GM03348 (cell line): ENCODE measurements around the gene PHYKPL.
"Not testable (repeated sequence)": the region's sequence is repeated elsewhere in the genome, so short reads cannot be mapped to it uniquely, and the experiment has no call there.

Source experiments
- DNase-seq: peaks from one replicate; pipeline ENCODE4 v3.0.0; 2012; ENCODE audit warnings: low spot score

Gene PHYKPL

GRCh38 chr5:178207183-178207916, 25.3 kb downstream of the PHYKPL start:
- no peak for DNase-seq

- no peak for DNase-seq
These were observed 26.2 kb downstream of the PHYKPL start for GRCh38 chr5:178206166-178207101.

- DNase-seq = no peak
These were observed 26.9 kb downstream of the PHYKPL start for GRCh38 chr5:178205749-178206047.

DNA sequence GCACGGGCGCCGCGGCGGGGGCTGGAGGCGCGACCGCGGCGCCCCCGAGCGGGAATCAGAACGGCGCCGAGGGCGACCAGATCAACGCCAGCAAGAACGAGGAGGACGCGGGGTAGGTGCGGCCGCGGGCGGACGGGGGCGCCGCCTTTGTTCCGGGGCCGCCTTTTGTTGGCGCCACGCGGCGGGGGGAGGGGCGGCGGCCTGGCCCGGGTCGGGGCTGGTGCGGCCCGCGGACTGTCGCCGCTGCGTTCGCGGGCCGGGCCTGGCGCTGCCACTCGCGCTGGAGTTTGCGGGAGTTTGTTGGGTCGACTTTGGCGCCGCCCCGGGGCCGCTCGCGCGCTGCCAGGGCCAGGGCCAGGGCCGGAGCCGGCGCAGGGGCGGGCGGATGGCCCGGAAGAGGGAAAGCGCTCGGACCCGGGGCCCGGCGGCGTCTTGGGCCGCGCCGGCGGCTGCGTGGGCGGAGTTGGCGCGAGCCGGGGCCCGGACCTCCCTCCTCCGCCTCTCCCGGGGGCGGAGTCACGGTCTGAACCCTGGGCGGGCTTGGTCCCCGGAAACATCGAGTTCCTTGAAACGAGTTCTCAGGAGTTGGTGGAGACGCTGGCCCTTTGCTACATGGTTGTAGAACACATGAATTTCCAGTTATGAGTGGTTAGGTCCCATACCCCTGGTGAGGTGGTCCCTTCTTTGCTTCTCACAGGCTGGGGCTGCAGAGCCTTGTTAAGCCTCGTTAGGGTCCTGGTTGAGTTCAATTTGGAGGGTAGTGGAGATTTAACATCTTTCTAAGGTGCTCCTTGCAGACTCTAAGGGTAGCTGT, 27.5 kb downstream of the PHYKPL start:
- peak; percentile 97 for DNase-seq

DNA sequence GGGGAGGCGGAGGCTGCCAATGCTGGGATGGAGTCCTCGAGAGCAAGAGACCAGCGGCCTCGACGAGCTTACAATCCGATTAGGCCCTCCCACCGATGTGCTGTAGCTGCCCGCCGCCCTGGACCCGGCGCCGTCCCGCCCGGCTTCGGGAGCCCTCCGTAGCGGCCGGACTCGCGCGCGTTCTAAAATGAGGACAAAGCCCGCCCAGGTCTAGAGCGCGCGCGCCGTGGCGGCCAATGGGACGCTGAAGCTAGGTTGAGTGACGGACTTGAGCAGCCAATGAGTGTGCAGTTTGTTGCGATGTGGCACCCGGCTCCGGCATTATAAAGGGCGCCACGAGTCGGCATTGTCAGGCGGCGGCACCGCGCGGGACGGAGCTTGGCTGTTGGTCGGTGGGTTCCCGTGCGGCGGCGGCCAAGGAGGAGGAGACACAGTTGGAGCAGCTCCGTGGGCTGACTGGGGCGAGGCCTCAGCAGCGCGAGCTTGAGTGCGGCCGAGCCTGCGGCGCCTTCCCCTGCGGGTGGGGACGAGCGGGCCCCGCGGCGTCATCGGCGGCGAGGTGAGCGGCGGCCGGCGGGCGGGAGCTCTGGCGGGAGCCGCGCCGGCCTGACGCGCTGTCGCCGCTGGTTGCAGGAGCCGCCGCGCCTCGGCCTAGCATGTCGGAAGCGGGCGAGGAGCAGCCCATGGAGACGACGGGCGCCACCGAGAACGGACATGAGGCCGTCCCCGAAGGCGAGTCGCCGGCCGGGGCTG, 28.2 kb downstream of the PHYKPL start, which contains the start of gene HNRNPAB:
TSS of gene HNRNPAB (plus strand) at position 352 of the 753 bp plus-strand sequence. CDS start at position 657, 305 bp downstream.
- DNase-seq = peak; percentile 100

GRCh38 chr5:178203670-178204181, 28.9 kb downstream of the PHYKPL start:
- no peak for DNase-seq

DNA sequence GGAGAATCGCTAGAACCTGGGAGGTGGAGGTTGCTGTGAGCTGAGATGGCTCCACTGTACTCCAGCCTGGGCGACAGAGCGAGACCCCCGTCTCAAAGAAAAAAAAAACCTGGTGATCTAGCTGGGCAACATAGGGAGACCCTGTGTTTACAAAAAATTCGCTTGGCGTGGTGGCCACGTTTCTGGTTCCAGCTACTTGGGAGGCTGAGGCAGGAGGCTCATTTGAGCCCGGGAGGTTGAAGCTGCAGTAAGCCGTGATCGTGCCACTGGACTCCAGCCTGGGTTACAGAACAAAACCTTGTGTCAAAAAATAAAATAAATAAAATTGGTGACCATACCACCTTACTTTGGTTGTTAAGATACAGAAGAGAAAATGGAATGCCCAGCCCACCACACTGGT, 30.1 kb downstream of the PHYKPL start:
- no peak for DNase-seq

- no peak for DNase-seq
These were observed 30.7 kb downstream of the PHYKPL start for GRCh38 chr5:178201927-178202235.

GRCh38 chr5:178201221-178201926, 31.2 kb downstream of the PHYKPL start:
- no peak for DNase-seq

DNA sequence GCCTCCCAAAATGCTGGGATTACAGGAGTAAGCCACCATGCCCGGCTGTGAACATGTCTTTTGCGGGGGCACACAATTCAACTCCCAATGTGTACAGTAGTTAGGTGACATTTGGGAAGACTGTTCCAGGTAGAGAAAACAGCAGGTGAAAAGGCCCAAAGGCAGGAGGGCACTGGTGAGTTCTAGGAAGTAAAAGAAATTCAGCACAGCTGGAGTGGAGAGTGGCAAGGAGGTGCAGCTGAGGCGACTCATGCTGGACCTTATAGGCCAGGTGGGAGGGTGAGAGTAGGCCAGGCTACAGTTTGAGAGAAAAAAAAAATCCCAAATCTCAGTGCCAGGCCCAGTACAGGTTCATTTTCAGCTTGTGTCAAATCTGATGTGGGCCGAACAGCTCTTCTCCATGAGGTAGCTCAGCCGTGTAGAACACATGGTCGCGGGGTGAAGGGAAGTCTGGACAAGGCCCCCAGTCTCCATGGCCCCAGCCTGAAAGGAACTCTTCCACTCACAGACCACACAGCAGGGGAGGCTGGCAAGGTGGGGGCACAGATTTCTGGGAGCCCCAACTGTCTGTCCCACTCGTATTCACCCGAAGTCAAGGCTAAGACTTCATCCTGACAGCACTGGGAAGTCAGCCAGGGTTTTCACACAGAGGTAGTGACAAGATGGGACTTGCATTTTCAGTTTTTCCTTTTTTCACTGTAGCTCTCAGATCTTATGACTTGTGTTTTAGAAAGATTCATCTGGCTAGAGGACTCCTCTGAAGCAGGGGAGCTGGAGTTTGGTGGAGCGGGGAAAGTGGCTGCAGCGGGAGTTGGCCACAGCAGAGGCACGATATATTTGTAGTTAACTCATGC, 32.8 kb downstream of the PHYKPL start:
- DNase-seq = no peak

DNA sequence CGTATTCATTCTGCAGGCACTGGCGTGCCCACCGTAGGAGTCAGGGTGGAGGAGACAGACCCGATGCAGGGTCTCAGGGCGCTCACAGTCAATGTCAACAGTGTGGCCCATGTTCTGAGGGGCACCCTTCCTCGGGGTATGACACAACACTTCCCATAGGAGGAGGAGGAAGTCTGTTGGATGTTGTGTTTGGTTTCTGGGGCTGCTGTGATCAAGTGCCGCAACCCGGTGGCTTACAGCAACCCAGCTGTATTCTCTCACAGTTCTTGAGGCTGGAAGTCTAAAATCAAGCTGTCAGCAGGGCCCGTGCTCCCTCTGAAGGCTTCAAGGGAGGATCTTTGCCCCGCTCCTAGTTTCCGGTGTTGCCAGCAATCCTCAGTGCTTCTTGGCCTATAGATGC, 33.9 kb downstream of the PHYKPL start:
- DNase-seq = no peak

DNA sequence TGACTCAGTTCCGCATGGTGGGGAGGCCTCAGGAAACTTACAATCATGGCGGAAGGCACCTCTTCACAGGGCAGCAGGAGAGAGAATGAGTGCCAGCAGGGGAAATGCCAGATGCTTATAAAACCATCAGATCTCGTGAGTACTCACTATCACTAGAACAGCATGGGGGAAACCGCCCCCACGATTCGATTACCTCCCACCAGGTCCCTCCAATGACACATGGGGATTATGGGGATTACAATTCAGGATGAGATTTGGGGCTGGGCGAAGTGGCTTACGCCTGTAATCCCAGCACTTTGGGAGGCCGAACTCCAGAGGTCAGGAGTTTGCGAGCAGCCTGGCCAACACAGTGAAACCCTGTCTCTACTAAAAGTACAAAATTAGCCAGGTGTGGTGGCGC, 34.5 kb downstream of the PHYKPL start:
- not testable (repeated sequence) for DNase-seq

- DNase-seq = no peak
These were observed 35.6 kb downstream of the PHYKPL start for GRCh38 chr5:178196986-178197385.

GRCh38 chr5:178196281-178196812, 36.3 kb downstream of the PHYKPL start:
- DNase-seq = no peak

DNA sequence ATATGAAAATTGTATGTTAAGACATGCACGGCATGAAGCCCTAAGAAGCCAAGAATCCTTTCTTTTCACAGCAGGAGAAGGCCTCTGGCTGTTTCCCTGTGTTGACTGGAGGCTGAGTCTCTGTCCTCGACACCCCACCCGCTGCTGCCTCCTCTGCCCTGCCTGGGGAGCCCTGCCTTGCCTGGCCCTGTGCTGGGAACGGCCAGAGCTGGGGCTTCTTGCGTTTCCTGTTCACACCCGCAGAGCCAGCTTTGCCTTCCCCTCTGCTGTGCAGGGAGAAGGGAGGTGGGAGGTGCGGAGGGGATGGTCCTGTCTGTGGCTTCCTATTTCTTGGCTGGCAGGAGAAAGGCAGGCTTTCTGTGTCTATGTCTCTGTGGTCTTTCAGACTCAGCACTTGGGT, 38.6 kb downstream of the PHYKPL start:
- no peak for DNase-seq

- DNase-seq = no peak
These were observed 39.3 kb downstream of the PHYKPL start for GRCh38 chr5:178193251-178193809.

- no peak for DNase-seq
These were observed 39.8 kb downstream of the PHYKPL start for GRCh38 chr5:178192787-178193186.

- DNase-seq = no peak
These were observed 40.4 kb downstream of the PHYKPL start for GRCh38 chr5:178192244-178192643.

GRCh38 chr5:178191661-178192060, 40.9 kb downstream of the PHYKPL start:
- DNase-seq = no peak
